HG03520 (cell line): Measurements from ENCODE around the gene MYL2.
"Not testable (repeated sequence)": the region's sequence is repeated elsewhere in the genome, so short reads cannot be mapped to it uniquely, and the experiment has no call there.

Experiments
- ATAC-seq: cut with Tn5 transposase; IDR thresholded peaks from one replicate; pipeline ENCODE4 v1.9.1; 2021; ENCODE audit warnings: mild to moderate bottlenecking, moderate library complexity; ENCODE audit not compliant: unreplicated experiment

The MYL2 gene, protein sequence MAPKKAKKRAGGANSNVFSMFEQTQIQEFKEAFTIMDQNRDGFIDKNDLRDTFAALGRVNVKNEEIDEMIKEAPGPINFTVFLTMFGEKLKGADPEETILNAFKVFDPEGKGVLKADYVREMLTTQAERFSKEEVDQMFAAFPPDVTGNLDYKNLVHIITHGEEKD

DNA sequence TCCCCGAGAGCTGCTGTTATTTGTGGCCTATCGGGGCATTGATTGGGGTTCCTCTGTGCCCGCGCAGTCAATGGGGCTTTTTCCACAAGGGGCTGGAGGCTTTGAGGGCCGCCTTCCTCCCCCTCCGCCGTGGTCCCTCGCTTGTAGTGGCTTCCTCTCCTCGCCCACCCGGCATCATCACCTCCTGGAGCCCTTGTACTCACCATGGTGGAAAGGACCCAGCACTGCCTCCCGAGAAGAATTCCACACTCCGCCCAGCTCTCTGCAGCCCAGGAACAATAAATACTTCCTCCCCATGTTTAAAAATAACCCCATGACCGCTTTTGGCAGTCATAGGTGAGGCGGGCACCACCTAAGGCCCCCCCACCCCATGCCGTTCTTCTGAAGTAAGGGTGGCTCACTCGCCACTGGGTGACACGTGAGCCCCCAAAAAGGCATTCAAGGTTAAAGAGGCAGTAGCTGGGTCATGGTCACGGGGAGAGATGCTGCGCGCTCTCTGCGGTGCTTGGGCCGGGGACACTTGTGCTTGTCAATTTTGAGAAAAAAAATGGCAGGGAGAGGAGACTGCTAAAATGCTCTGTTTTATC lies at the start of gene MYL2:
Gene MYL2, minus strand, starts transcription at position 256 of the 587 bp plus-strand sequence. Its CDS starts 50 bp downstream, at position 206.
- no peak for ATAC-seq

DNA sequence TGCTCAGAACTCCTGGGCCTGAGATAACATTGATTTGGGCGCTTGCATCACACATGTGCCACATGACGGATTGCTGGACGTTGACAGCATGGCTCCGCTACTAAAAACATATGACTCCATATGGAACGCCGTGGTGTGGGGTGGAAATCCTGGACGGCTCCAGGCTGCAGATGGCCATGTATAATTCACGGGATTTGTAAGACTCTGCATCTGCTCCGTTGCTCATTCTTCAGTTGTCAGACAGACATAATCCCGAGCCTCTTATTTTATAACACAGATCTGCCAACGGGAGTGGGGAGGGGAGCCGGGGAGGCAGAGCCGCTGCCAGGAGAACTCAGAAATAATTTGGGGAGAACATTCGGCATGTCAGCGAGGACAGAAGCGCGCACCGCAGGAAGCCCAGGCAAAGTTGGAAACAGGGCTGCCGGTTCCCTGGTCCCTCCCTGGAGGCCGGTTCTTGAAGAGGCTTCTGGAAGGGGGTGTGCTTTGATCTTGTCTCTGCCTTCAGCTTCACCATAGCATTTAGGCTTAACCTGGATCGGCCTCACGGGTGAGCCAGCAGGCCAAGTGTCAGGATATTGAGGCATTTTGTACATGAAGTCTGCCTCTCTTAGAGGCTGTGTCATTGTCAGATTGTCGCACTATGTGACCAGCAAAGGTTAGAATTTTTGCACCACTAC lies 45.8 kb upstream of the MYL2 start:
- no peak for ATAC-seq

DNA sequence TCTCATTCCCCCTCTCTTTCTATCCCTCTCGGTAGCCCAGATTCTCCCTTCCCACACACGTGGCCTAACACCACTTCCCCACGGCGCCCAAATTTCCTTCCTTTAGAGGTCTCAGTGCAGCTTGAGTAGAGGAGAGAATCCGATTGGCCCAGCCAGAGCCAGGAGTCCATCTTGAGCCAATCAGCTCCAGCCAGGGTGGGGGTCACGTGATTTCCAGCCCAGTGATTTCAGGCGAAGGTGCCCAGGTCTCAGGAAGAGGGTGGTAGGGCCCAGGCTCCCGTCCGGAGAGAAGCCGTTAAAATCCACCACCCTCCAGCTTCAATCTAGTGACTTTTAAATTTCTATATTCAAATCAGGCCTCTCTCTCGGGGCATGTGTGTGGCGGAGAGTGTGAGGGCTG lies 45.2 kb upstream of the MYL2 start:
- no peak for ATAC-seq

DNA sequence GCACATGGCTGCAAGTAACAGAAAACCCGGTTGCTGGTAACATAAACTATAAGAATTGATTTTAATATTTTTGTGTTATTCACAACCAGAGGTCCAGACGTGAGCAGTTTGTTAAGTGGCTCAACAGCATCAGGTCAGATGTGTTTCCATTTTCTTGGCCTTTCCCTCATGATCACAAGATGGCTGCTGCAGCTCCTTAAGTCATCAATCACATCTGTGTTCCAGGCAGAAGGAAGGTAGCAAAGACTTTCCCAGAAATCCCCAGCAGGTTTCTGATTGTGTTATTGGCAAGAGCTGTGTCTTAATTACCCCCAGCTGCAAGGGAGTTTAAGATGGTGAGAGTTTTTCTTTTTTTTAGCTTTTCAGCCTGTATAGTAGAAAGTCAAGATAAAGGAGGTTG lies 40.4 kb upstream of the MYL2 start:
- ATAC-seq, result no peak

DNA sequence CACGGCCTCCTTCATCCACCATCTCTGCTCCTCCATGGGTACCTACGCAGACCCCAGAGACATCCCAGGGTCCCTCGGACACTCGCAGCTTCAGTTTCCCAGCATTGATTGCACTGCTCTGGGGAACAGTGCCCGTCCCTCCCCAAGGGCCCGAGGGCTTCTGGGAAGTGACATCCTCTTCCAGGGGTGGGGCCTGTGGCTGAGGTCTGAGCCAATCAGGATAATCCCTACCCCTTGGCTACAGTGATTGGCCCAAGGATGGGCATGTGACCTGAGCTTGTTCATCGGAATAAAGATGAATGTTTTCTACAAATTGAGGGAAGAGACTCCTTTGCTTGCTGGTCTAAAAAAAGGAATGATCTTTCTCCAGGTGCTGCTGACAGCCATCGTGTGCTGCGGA lies 37.3 kb upstream of the MYL2 start:
- no peak for ATAC-seq

DNA sequence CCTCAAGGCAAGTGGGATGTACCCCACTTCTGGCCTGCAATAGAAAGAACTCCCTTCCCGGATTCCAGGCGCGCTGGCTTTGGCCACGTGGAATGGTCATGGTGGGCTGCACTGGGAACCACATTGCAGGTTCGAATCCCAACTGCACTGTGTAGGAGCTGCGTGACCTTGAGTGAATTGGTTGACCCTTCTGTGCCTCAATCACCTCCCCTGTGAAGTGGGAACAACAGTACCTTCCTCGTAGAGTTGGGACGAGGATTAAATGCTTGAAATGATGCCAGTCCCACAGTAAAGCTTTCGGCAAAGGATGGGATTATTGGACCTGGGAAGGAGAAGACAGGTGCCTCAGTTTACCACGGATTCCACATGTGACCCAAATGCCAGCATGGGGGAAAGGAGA lies 36.8 kb upstream of the MYL2 start:
- no peak for ATAC-seq

DNA sequence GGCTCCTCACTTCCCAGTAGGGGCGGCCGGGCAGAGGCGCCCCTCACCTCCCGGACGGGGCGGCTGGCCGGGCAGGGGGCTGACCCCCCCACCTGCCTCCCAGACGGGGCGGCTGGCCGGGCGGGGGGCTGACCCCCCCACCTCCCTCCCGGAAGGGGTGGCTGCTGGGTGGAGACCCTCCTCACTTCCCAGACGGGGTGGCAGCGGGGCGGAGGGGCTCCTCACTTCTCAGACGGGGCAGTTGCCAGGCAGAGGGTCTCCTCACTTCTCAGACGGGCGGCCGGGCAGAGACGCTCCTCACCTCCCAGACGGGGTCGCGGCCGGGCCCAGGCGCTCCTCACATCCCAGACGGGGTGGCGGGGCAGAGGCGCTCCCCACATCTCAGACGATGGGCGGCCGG lies 30.5 kb upstream of the MYL2 start:
- ATAC-seq, result not testable (repeated sequence)

DNA sequence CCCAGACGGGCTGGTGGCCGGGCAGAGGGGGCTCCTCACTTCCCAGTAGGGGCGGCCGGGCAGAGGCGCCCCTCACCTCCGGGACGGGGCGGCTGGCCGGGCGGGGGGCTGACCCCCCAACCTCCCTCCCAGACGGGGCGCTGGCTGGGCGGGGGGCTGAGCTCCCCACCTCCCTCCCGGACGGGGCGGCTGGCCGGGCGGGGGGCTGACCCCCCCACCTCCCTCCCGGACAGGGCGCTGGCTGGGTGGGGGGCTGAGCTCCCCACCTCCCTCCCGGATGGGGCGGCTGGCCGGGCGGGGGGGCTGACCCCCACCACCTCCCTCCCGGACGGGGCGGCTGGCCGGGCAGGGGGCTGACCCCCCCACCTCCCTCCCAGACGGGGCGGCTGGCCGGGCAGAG lies 30.1 kb upstream of the MYL2 start:
- not testable (repeated sequence) for ATAC-seq

DNA sequence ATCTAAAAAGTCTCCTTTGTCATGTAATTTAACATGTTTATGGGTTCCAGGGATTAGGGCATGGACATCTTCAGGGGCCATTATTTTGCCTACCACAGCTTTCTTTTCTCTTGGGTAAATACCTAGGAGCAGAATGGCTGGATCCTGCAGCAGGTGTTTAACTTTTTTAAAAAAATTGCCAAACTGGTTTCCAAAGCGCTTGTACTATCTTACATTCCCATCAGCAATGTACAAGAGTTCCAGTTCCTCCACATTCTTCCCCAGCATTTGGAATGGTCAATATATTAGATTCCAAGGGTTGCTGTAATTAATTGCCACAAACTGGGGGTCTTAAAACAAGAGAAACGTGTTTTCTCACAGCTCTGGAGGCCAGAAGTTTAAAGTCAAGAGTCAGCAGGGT lies 27.7 kb upstream of the MYL2 start:
- no peak for ATAC-seq

DNA sequence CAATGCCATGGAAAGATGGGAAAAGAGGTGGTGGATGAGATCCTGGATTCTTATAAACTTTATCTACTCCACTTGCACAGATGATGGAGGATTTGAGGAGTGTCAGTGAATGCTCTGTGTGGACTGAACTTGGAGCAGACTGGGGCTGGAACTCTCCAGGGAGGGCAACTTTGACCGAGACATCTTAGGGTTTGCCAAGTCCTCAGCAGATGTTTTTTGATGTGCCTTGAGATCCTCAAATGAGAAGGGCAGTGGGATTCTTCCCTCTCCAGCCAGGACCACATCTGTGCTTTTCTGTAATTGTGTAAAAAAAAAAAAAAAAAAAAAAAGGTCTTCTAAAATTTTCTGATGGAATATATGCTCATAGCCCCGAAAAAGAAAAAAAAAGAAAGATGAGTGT lies 23.0 kb upstream of the MYL2 start:
- ATAC-seq, result no peak

DNA sequence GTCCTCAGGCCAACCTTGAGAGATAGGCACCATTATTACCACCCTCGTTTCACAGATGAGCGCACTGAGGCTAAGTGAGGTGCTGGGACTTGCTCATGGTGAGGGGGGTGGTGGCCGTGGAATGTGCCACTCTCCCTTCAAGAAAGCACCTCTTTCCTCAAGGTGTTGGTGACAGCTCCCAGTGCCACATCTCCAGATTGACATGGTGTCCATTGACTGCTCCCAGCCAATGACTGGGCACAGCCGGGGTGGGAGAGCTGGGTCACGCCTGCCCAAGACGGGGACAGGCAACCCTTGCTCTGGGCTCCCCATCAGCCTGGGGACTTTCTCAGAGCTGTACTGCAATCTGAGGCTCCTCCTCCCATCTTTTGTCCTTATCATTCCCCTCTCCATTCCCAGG lies 21.0 kb upstream of the MYL2 start:
- ATAC-seq, result no peak

DNA sequence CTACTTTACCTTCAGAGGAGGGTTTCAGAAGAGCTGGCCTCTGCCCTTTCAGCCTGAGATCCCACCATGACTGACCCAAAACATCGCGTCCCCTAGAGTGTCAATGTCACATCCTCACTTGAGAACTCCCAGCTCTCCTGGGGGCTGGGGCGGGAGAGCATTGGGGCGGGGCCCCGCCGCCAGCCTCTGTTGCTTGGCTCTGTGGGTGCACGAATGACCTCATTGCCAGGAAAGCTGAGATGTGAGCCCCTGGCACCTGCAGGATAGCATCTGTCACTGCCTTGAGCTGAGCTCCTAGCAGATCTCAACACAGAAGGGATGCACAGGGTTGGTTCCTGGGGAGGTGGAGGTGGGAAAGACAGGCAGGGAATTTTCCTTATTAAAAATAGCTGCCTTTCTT lies 20.6 kb upstream of the MYL2 start:
- no peak for ATAC-seq

DNA sequence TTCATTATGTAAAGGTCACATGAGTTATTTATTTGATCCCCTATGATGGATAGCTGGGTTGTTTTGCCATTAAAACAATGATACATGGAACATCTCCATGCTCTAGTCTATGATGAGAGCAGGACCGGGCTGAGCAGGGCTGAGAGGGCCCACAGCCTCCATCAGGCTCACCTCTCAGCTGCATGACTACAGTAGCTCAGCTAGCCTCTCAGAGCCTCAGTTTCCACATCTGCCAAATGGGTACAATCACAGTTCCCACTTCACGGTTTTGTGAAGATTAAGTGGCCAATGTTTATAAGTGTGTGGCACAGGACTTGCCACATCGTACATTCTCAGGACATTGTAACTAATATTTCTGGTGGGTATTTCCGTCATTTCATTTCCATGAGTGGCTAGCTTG lies 19.9 kb upstream of the MYL2 start:
- ATAC-seq, result no peak

DNA sequence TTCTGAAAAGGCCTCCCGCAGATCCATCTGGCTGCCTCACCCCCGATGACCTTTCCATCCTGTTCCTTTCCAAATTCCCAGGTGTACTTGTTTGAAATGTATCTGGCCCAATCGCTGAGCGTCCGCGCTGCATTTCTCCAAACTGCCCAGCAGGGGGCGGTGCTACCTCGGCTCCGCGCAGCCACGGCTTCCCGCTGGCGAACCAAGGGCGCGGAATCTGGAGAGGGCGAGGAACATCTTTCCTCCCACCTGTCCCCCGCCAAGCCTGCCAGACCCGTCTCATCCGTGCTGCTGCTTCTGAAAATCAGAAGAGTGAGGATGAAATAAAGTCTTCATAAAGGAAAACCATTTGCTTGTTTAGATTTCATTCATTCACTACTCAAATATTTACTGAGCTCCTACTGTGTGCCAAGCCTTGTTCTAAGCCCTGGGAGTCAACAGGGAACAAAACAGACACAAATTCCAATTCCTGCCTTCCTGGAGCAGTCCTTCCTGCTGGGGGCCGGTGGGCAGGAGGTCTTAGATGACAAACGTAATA lies 16.8 kb upstream of the MYL2 start:
- no peak for ATAC-seq

DNA sequence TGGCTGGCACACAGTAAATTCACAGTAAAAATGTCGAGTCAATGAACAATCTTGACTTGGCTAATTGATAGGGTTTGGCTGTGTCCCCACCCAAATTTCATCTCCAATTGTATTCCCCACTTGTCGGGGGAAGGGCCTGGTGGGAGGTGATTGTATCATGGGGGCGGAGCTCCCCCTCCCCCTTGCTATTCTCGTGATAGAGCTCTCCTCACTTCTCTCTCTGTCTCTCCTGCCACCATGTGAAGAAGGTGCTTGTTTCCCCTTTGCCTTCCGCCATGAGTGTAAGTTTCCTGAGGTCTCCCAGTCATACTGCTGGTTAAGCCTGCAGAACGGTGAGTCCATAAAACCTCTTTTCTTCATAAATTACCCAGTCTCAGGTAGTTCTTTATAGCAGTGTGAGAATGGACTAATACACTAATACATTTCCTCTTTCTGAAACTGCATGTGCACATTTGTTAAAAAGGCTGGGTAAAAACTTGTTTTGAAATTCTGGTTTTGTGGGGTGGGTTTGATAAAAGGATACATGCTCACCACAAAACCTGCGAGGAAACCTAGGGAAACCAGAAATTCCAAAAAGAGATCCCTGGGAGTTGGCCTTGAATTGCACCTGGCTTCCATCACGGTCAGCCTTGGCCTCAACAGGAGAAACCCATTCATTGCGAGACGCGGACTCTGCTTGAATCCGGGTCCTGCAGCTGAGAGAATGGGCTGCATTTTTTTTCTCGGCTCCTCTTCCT lies 16.2 kb upstream of the MYL2 start:
- no peak for ATAC-seq

DNA sequence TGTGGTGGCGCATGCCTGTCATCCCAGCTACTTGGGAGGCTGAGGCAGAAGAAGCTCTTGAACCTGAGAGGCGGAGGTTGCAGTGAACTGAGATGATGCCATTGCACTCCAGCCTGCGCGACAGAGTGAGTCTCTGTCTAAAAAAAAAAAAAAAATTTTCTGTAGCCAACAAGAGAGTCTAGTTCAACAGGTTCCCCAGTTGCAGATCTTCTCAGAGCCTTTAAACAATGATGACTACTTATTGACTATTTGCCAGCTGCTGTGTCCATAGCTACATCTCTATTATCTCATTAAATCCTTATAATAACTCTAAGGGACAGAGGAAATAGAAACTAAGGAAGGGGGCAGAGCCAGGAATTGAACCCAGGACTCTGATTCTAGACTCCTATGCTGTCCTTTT lies 15.2 kb upstream of the MYL2 start:
- no peak for ATAC-seq

DNA sequence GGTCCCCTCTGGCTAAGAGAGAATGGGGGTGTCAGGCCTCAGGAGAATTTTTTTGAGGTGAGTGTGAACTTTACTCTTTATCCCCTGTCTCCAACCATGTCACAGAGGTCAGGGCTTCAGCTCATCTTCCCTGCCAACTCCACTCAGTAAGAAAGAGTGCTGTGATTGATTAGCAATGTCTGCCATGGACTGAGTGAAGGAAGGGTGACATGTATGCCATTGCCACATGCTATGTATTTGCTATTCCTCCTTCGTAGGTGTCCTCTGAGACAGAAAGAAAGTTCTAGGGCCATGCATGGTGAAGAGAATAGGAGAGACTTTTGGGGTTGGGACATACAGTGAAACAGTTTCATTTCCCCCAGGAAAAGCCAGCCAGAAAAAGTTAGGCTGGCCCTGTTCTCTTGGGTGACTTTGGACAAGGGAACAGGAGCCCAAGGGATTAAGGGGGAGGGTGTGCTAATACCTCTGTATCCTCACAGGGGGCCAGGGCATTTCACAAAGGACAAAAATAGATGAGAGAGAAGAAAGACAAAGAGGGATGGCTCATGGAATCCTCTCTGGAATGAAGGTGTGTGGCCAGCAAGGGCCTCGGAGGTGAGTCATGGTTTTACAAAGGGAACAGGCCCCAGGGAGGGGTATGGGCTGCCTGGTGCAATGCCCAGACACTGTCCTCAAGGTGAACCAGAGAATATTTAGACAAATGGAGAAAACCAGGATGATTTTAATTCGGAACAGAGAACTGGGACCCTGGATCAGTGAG lies 13.9 kb upstream of the MYL2 start:
- ATAC-seq, result no peak

DNA sequence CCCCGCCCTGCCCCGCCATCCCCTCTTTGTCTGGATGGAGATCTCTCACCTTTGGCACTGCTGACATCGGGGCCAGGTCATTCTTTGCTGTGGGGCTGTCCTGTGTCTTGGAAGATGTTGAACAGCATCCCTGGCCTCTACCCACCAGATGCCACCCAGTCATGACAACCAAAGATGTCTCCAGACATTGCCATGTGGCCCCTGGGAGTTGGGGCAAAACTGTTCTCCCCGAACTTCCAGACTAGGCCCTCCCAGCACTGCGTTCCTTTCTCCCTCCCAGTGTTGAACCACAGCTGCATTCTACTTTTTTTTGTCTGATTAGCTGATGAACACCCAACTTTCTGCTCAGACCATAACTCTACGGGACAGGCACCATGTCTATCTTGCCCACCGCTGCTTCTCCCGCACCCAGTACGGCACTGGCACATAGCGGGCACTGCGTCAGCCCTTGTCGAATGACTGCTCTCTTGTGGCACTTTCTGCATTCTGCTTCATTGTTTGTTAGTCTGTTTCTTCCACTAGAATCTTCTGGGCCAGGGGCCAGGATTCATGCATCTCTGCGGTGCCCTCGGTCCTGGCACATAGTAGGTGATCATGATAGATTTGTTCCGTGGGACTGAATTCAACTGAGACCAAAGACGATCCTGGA lies 13.1 kb upstream of the MYL2 start:
- ATAC-seq, result no peak

DNA sequence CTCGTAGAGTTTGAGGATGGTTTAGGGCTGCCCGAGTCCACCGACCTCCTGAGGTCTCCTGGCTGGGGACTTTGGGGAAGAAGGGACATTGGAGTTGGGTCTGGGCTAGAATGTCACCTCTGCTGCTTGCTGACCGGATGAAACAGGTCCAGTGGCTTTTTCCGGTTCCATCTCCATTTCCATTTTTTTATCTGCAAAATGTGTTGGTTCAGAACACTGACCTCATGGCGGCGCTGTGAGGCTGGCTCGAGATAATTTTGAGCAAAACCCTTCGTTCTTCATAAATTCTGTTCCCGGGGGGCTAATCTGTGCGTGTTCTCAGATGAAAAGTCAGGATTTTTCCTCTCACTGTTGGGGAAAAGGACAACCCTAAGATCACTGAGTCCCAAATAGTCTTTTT lies 11.7 kb upstream of the MYL2 start:
- ATAC-seq, result no peak

DNA sequence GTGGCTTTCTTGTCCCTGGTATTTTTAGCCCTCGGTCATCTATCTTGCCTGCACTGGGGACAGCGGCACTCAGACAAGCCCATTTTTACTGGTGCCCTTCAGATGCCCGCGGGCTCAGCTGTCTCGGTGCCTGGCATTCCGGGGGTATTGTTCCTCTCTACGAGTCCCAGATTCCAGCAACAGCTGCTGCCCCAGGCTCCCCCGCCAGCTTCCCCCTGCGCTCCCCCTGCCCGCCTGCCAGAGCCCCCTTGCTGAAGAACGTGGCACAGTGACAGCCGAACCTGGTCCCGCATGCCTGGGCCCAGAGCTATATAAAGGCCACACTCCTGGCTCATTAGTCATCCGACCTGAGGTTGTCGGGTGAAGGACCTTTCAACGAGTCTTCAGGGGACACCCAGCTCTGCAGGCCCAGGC lies 10.9 kb upstream of the MYL2 start:
- no peak for ATAC-seq
